DND-41 (cell line): ENCODE results near the gene TRIM67.

Source experiments
- CTCF ChIP-seq: IDR thresholded peaks from 2 replicates; pipeline ENCODE4 v1.5.1; 2012; ENCODE audit warnings: borderline replicate concordance, low read length, moderate library complexity, mild to moderate bottlenecking; ENCODE audit not compliant: poor library complexity, severe bottlenecking; ENCODE audit errors: extremely low read depth
- EZH2 ChIP-seq: IDR thresholded peaks from 3 replicates; pipeline ENCODE4 v1.6.1; 2012; ENCODE audit warnings: borderline replicate concordance, low read depth, mild to moderate bottlenecking, moderate library complexity, low read length, inconsistent platforms; ENCODE audit not compliant: severe bottlenecking

DNA sequence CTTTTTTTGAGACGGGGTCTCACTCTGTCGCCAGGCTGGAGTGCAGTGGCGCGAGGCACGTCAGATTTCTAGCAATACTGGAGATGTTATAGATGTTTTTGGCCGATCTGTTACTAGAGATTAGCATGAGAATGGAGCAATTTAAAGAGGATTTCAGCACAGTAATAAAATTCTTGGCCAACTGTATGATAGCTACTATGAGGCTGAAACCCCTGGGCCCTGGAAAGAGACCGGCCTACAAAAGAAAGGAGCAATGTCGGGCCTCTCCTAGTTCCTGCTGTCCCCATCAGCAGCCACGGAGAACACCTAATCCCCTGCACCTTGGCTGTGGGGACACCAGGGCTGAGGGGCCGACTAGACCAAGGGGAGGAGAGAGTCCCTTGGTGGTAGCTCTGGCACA is 69.7 kb downstream of the TRIM67 start:
- TF ChIP-seq CTCF (no peak), EZH2 (no peak)
